Small intestine (tissue), 7 donors: ENCODE data around the gene RFT1. TPM values are rescaled to one million over a fixed set of nuclear protein-coding genes. Genes with fewer than 3 reads are reported as not detected.
"Not testable (repeated sequence)": the region's sequence is repeated elsewhere in the genome, so short reads cannot be mapped to it uniquely, and the experiment has no call there.

ENCODE experiments used
- DNase-seq, 2 donors: peaks; one replicate each; pipeline versions ENCODE4 v3.0.0 to v3.0.0-alpha.2; 2013
- FAIRE-seq: peaks from 2 replicates; lab custom pipeline; 2012; peaks lifted over from hg19 to GRCh38; lab: Jason Lieb, UNC
- H3K27ac ChIP-seq, 3 donors: one replicate each; pipeline ENCODE4 v1.5.1; 2013; ENCODE audit warnings: low read length in 2 of 3, mild to moderate bottlenecking in 2 of 3, control low read depth in 1 of 3, inconsistent platforms in 1 of 3, low read depth in 1 of 3, moderate library complexity in 1 of 3
- H3K27me3 ChIP-seq, 3 donors: one replicate each; pipeline ENCODE4 v1.6.1; 2013; ENCODE audit warnings: low read length in 3 of 3, inconsistent platforms in 1 of 3; ENCODE audit not compliant: control insufficient read depth in 3 of 3, insufficient read depth in 3 of 3
- H3K36me3 ChIP-seq, 3 donors: one replicate each; pipeline ENCODE4 v1.6.1; 2013; ENCODE audit warnings: low read length in 3 of 3, inconsistent platforms in 1 of 3, low read depth in 1 of 3, mild to moderate bottlenecking in 1 of 3, moderate library complexity in 1 of 3; ENCODE audit not compliant: control insufficient read depth in 3 of 3, insufficient read depth in 2 of 3
- H3K4me1 ChIP-seq, 3 donors: one replicate each; pipeline ENCODE4 v1.6.1; 2013; ENCODE audit warnings: low read length in 2 of 3, inconsistent platforms in 1 of 3, low read depth in 1 of 3, mild to moderate bottlenecking in 1 of 3, moderate library complexity in 1 of 3; ENCODE audit not compliant: control insufficient read depth in 3 of 3, insufficient read depth in 2 of 3
- H3K4me3 ChIP-seq, 3 donors: one replicate each; pipeline ENCODE4 v1.5.1; 2013; ENCODE audit warnings: low read length in 3 of 3, control low read depth in 1 of 3, inconsistent platforms in 1 of 3, low read depth in 1 of 3, mild to moderate bottlenecking in 1 of 3, moderate library complexity in 1 of 3
- H3K9me3 ChIP-seq, 2 donors: one replicate each; pipeline ENCODE4 v1.6.1; 2013; ENCODE audit warnings: low read depth in 1 of 2, low read length in 1 of 2; ENCODE audit not compliant: control insufficient read depth in 2 of 2, insufficient read depth in 1 of 2
- WGBS, 3 donors: extraction: QIAGEN DNeasy Blood & Tissue Kit; methylation state at CpG; one replicate each; pipeline ENCODE4 v1.1.7; 2013; 5-methylcytosine and 5-hydroxymethylcytosine counted together
- polyA plus RNA-seq, 4 donors: library from polyadenylated mRNA; stranded (reverse) in 3 of 4; unstranded in 1 of 4; fragments of 200-250 nt in 3 of 4; fragments of 120-200 nt in 1 of 4; gene quantifications; one replicate each; pipeline versions ENCODE4 v1.2.1 to v1.2.3, GENCODE V29; 2013
- donor health status: healthy with polysubstance abuse.
- donor health status: control.
- donor health status: control.
- donor health status: Bipolar disorder and iron deficiency.
- donor health status: healthy.

The RFT1 gene
- polyA plus RNA-seq, 4 donors: 1.3 to 21.4 (median 9.6) TPM

DNA sequence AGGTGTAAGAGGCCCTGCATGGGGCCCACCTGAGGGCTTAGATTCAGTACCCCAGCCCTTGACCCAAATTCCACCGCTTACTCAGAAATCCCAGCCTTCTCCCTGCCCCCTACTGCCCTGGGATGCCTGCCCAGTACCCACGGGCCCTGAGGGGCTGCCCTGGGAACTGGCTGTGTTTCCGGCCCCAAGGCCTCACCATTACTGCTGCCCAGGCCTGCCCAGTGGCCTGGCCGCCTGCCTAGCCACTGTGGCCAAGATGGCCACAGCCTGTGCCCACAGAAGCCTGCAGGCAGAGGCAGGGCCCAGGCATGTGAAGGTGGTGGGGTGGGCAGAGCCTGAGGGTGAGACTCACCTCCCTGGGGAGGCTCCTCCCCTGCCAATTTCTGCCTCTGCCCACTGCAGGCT is 24.6 kb upstream of the RFT1 start:
- no peak overlapping the region for H3K27ac ChIP-seq
- DNase-seq (no peak), FAIRE-seq (no peak)

DNA sequence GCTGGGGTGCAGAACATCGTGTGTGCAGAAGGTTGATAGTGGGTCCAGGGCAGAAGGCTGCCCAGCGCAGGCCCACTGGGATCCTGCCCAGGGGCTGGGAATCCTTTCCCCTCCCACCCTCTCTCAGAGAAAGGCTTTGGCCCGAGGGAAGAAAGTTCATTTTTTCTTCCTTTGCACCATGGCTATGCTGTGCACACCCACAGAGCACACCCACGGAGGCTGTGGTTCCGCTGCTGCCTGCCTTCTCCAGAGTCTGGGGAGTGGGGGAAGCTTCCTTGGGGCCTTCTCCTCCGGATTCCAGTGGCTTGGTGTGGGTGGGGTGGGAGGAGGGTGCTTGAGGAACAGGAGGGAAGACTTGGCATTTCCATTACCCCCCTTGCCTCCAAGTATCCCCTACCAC is 23.7 kb upstream of the RFT1 start:
- Histone ChIP-seq H3K4me3 (no peak overlapping the region), H3K36me3 (no peaks in the 10 kb centered on the region), H3K27ac (no peak overlapping the region), H3K4me1 (peaks cover 4 to 51% (median 33%) of the 10 kb centered on the region in 3 donors), H3K9me3 (no peaks in the 10 kb centered on the region), H3K27me3 (peaks cover 0 to 5% (median 0%) of the 10 kb centered on the region in 3 donors)
- FAIRE-seq (no peak), DNase-seq (no peak)
- 34 to 47% (median 40%) methylated on average over 6 of the region's 6 CpGs for WGBS, 3 donors

More for the DNA sequence above, 24.6 kb upstream of the RFT1 start:
- Histone ChIP-seq H3K4me1 (peaks cover 2 to 59% (median 27%) of the 10 kb centered on the region in 3 donors), H3K27me3 (peaks cover 0 to 5% (median 0%) of the 10 kb centered on the region in 3 donors), H3K4me3 (no peak overlapping the region), H3K36me3 (no peaks in the 10 kb centered on the region), H3K9me3 (no peaks in the 10 kb centered on the region)
- WGBS, 3 donors: 69 to 82% (median 74%) methylated on average over 4 of the region's 4 CpGs

DNA sequence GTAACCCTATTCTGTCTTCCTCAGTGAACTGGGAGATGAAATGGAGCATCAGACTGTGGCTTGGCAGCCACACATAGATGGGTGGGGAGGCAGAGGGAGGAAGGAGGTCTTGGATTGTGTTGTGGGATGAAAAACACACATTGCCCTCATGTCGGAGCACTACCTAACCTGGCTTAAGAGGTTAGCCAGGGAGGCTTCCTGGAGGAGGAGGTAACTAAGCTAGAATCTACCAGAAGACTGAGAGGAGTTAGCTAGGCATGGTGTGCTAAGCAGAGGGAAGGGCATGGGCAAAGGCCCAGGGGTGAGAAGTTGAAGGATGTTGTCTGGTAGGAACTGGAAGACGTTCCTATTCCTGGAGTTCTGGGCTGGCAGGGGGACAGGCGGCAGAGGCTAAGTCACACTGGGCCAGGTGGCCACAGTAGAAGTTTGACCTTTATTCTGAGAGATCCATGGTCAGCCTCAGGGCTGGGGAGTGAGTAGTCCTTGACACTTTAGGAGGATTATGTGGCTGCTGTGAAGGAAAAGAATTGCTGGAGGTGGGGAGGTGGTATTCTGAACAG is 23.1 kb upstream of the RFT1 start:
- Histone ChIP-seq H3K27ac (no peak overlapping the region), H3K9me3 (no peaks in the 10 kb centered on the region), H3K27me3 (peaks cover 0 to 5% (median 0%) of the 10 kb centered on the region in 3 donors), H3K4me3 (no peak overlapping the region), H3K4me1 (peaks cover 4 to 44% (median 34%) of the 10 kb centered on the region in 3 donors), H3K36me3 (no peaks in the 10 kb centered on the region)
- 69 to 76% (median 75%) methylated on average over 3 of the region's 3 CpGs for WGBS, 3 donors
- FAIRE-seq (no peak), DNase-seq (no peak)

DNA sequence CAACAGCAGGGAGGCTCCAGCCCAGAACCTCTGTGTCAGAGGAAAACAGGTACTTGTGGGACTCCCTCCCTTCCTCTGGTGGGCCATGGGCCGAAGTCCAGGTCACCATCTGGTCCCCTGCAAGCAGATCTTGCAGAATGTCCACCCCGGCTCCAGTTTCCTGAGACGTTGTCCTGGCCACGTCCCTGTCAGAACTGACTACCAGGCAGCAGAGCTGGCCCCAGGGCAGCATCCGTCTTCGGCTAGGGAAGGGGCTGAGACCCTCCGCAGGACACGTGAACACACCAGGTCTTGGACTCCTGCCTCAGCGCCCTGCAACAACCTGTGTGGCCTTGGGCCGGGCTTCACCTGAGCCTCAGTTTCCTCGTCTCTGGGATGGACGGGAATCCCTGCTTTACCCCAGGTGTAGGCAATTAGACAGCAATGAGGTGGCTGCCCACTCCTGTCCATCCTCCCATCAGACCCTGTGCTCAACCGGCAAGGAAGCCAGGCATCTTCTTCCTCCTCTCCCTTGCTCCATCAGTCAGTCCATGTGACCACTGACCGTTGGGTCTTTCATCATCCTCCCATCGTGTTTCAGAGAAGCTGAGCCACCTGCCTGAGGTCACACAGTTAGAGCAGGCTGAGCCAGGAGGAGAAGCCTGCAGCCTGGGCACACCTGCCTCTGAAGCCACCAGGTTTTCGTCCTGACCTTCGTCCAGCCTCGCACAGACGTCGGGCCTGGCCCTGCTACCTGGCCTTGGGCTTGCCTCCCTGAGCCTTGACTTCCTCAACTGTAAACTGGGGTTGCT is 21.8 kb upstream of the RFT1 start:
- H3K4me1 ChIP-seq: peaks cover 4 to 45% (median 31%) of the 10 kb centered on the region in 3 donors
- peaks cover 0 to 5% (median 0%) of the 10 kb centered on the region in 3 donors for H3K27me3 ChIP-seq
- FAIRE-seq (no peak), DNase-seq (peak in 1 of 2 donors; percentile 81)
- H3K9me3 ChIP-seq: no peaks in the 10 kb centered on the region
- H3K4me3 ChIP-seq: no peak overlapping the region
- no peaks in the 10 kb centered on the region for H3K36me3 ChIP-seq
- 53 to 72% (median 53%) methylated on average over 20 of the region's 20 CpGs for WGBS, 3 donors
- H3K27ac ChIP-seq: no peak overlapping the region

DNA sequence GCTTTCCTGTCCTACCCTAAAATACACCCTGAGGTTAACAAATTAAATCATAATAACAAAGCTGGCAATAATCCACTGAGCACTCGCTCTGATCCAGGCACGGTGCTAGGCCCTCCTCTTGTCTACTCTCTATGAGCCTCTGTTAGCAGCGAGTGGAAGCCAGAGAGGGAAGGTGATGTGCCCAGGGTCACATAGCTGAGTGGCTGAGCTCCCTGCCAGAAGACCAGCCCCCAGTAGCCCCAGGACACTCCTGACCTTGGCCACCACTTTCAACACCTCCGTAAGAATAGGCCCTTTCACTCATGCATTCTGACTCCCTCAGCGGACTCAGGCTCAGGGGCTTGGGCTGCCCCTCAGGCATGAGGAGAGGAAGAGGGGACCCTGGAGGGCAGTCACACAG is 21.2 kb upstream of the RFT1 start:
- 63 to 86% (median 80%) methylated on average over 5 of the region's 5 CpGs for WGBS, 3 donors
- Histone ChIP-seq H3K9me3 (no peaks in the 10 kb centered on the region), H3K27ac (no peak overlapping the region), H3K36me3 (no peaks in the 10 kb centered on the region), H3K27me3 (peaks cover 0 to 5% (median 0%) of the 10 kb centered on the region in 3 donors), H3K4me1 (peaks cover 4 to 50% (median 26%) of the 10 kb centered on the region in 3 donors), H3K4me3 (no peak overlapping the region)
- FAIRE-seq (no peak), DNase-seq (no peak)

DNA sequence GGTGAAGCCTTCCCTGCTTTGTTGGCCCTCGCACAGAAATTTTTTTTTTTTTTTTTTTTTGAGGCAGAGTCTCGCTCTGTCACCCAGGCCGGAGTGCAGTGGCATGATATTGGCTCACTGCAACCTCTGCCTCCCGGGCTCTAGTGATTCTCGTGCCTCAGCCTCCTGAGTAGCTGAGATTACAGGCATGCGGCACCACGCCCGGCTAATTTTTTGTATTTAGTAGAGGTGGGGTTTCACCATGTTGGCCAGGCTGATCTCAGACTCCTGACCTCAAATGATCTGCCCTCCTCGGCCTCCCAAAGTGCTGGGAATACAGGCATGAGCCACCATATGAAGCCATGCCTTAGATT is 20.8 kb upstream of the RFT1 start:
- Histone ChIP-seq H3K27ac (peak overlapping the region in 2 of 3 donors; percentile 73 to 90), H3K4me1 (peaks cover 4 to 54% (median 23%) of the 10 kb centered on the region in 3 donors)
- H3K27me3 ChIP-seq, H3K4me3 ChIP-seq, H3K9me3 ChIP-seq, FAIRE-seq, H3K36me3 ChIP-seq, DNase-seq: not testable (repeated sequence)
- 38 to 71% (median 38%) methylated on average over 9 of the region's 9 CpGs for WGBS, 3 donors

DNA sequence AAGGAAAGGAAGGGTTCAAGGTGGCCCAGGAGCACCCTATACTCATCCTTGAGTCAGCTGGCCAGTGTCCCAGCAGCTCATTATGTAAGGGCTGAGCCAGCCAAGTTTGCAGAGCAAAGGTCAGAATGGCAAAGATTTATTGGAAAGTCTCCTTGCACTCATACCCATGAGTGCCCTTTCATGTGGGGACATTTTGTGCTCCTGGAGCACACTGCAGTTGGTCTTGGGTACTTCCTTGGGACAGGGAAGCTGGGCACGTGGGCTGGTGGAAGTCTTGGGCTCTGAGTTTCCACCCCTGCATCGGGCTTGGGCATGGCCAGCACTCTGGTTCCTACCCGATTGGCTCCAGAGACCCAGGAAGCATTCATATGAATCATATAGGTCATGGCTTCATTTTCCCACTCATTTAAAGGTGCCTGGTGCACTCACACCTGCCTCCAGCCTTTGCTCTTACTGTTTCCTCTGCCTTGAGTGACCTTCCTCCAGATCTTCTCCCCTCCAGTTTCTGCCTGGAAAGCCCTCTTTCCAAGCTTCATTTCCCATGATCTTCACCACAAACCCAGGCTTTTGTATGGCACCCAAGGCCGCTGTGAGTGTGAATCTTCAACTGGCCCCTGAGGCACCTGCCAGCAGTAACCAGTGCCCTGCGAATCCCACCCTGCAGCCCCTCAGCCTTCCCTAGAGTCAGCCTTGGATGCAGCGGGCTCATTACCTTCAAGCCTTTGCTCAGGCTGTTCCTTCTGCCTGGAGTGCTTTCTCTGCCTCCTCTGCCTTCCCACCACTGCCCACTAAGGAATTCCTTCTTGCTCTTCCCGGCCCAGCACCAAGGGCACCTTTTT is 20.2 kb upstream of the RFT1 start:
- no peak overlapping the region for H3K4me3 ChIP-seq
- peaks cover 4 to 53% (median 21%) of the 10 kb centered on the region in 3 donors for H3K4me1 ChIP-seq
- H3K36me3 ChIP-seq: no peaks in the 10 kb centered on the region
- FAIRE-seq (no peak), DNase-seq (peak; percentile 54 to 98)
- H3K27me3 ChIP-seq: peaks cover 0 to 3% (median 0%) of the 10 kb centered on the region in 3 donors
- WGBS, 3 donors: 55 to 74% (median 58%) methylated on average over 7 of the region's 7 CpGs
- no peaks in the 10 kb centered on the region for H3K9me3 ChIP-seq
- H3K27ac ChIP-seq: peak overlapping the region in 2 of 3 donors; percentile 73 to 90

DNA sequence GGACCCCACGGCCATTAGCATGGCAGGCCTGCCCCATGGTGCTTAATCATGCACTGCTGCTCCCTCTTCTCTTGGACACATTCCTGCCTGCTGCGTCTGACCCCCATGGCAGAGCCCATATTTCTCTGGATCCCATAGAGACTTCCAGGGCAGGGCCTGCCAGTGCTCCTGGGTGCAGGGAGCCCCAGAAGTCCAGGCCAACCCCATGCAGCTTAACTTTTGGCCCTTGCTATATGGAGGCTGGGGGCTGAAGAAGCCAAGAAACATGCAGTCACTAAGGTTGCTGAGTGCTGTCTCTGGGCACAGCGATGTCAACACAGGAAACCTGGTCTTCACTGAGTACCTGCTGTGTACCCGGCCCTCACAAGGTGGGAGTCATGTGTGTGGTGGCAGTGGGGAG is 19.5 kb upstream of the RFT1 start:
- Histone ChIP-seq H3K9me3 (no peaks in the 10 kb centered on the region), H3K4me3 (no peak overlapping the region), H3K4me1 (peaks cover 4 to 53% (median 20%) of the 10 kb centered on the region in 3 donors), H3K27ac (peak overlapping the region in 2 of 3 donors; percentile 14 to 34), H3K36me3 (no peaks in the 10 kb centered on the region), H3K27me3 (no peaks in the 10 kb centered on the region)
- FAIRE-seq: no peak
- 79 to 87% (median 83%) methylated on average over 4 of the region's 4 CpGs for WGBS, 3 donors
- DNase-seq: no peak
